Activated CD4-positive, alpha-beta memory T cell treated with anti-CD3 and anti-CD28 coated beads for 36 hours (primary cell): Measurements from ENCODE around the gene LIPA. TPM values are rescaled to one million over a fixed set of nuclear protein-coding genes. Genes with fewer than 3 reads are reported as not detected.
"Not testable (repeated sequence)": the region's sequence is repeated elsewhere in the genome, so short reads cannot be mapped to it uniquely, and the experiment has no call there.

Source experiments
- CTCF ChIA-PET: fragments of 350-600 bp; sonication (Branson Sonifier 250); formaldehyde crosslinking; loops from one replicate; lab custom pipeline; 2021; ENCODE audit warnings: antibody characterized with exemption, inconsistent platforms; lab: Charles Lee
- POLR2A ChIA-PET: fragments of 350-600 bp; sonication (Branson Sonifier 250); formaldehyde crosslinking; loops from one replicate; lab custom pipeline; 2021; ENCODE audit warnings: antibody characterized with exemption; lab: Charles Lee
- DNase-seq: peaks from one replicate; pipeline ENCODE4 v3.0.0-alpha.2; 2020
- H3K27ac Mint-ChIP-seq: one replicate; pipeline ENCODE4 v1.8.0; 2021; ENCODE audit warnings: mixed read lengths
- H3K27me3 Mint-ChIP-seq: one replicate; pipeline ENCODE4 v1.8.0; 2021; ENCODE audit warnings: mixed read lengths
- H3K36me3 Mint-ChIP-seq: one replicate; pipeline ENCODE4 v1.8.0; 2021; ENCODE audit warnings: mixed read lengths
- H3K4me1 Mint-ChIP-seq: one replicate; pipeline ENCODE4 v1.8.0; 2021; ENCODE audit warnings: low read depth, mixed read lengths
- H3K4me3 Mint-ChIP-seq: one replicate; pipeline ENCODE4 v1.8.0; 2021; ENCODE audit warnings: mild to moderate bottlenecking, mixed read lengths
- H3K9me3 Mint-ChIP-seq: one replicate; pipeline ENCODE4 v1.8.0; 2021; ENCODE audit warnings: mixed read lengths
- intact Hi-C: fragments of 100-400 bp; cut with micrococcal nuclease; formaldehyde crosslinking; loops from one replicate; pipeline ENCODE4 v1.15.1; 2023
- total RNA-seq, 2 experiments: library from RNA; stranded (reverse); gene quantifications; one replicate each; pipeline ENCODE4 v1.2.3, GENCODE V29; 2021

LIPA gene
- total RNA-seq, 2 experiments from 2014 or later = 22.7 to 23.8 TPM

- intact Hi-C loops = no loop called here
- H3K4me3 Mint-ChIP-seq = no peak overlapping the region
- POLR2A ChIA-PET = no interaction called here
- H3K9me3 Mint-ChIP-seq = no peaks in the 10 kb centered on the region
- no peaks in the 10 kb centered on the region for H3K27me3 Mint-ChIP-seq
- no peaks in the 10 kb centered on the region for H3K4me1 Mint-ChIP-seq
- no peak overlapping the region for H3K27ac Mint-ChIP-seq
- peaks cover 3% of the 10 kb centered on the region for H3K36me3 Mint-ChIP-seq
- CTCF ChIA-PET = no interaction called here
- no peak for DNase-seq
These were observed 15.3 kb upstream of the LIPA start for GRCh38 chr10:89266721-89267453.

- Mint-ChIP-seq H3K27ac (no peak overlapping the region), H3K4me3 (no peak overlapping the region), H3K4me1 (peaks cover 4% of the 10 kb centered on the region), H3K36me3 (peaks cover 3% of the 10 kb centered on the region), H3K27me3 (no peaks in the 10 kb centered on the region), H3K9me3 (no peaks in the 10 kb centered on the region)
- POLR2A ChIA-PET = no interaction called here
- DNase-seq = no peak
- intact Hi-C loops = no loop called here
- CTCF ChIA-PET = no interaction called here
These were observed 12.0 kb upstream of the LIPA start for GRCh38 chr10:89263531-89263930.

- Mint-ChIP-seq H3K9me3 (no peaks in the 10 kb centered on the region), H3K36me3 (peaks cover 3% of the 10 kb centered on the region), H3K27me3 (no peaks in the 10 kb centered on the region), H3K4me1 (peaks cover 4% of the 10 kb centered on the region), H3K4me3 (no peak overlapping the region), H3K27ac (no peak overlapping the region)
- DNase-seq = no peak
- ChIA-PET CTCF (no interaction called here), POLR2A (no interaction called here)
- intact Hi-C loops = no loop called here
These were observed 11.5 kb upstream of the LIPA start for GRCh38 chr10:89263091-89263490.

- Mint-ChIP-seq H3K4me1 (peaks cover 4% of the 10 kb centered on the region), H3K27me3 (peaks cover 3% of the 10 kb centered on the region), H3K4me3 (no peak overlapping the region), H3K27ac (no peak overlapping the region), H3K9me3 (no peaks in the 10 kb centered on the region), H3K36me3 (peaks cover 3% of the 10 kb centered on the region)
- intact Hi-C loops = no loop called here
- ChIA-PET CTCF (interaction anchor here (0.5 to 1.3 kb wide), 5 partner anchors 20 to 190 kb away, joined by 3 to 5 read pairs (median 3); partner anchors contain the start of gene IFIT1), POLR2A (no interaction called here)
- DNase-seq = no peak
These were observed 10.8 kb upstream of the LIPA start for GRCh38 chr10:89262086-89263051.

GRCh38 chr10:89258881-89259280, 7.3 kb upstream of the LIPA start:
- DNase-seq = no peak
- H3K36me3 Mint-ChIP-seq = peaks cover 10% of the 10 kb centered on the region
- intact Hi-C loops = loop anchor here (10.0 kb wide), 1 partner anchor 1616 kb away; the partner anchor contains the start of gene RPP30
- H3K27ac Mint-ChIP-seq = no peak overlapping the region
- H3K4me3 Mint-ChIP-seq = no peak overlapping the region
- H3K9me3 Mint-ChIP-seq = peaks cover 14% of the 10 kb centered on the region
- POLR2A ChIA-PET = no interaction called here
- peaks cover 6% of the 10 kb centered on the region for H3K27me3 Mint-ChIP-seq
- peaks cover 11% of the 10 kb centered on the region for H3K4me1 Mint-ChIP-seq
- CTCF ChIA-PET = interaction anchor here (0.9 to 1.6 kb wide), 4 partner anchors 12 to 161 kb away, joined by 3 to 6 read pairs (median 4); partner anchors contain the start of gene IFIT5

GRCh38 chr10:89257581-89257980, 6.0 kb upstream of the LIPA start:
- POLR2A ChIA-PET = no interaction called here
- CTCF ChIA-PET = interaction anchor here (0.9 to 1.2 kb wide), 3 partner anchors 11 to 132 kb away, joined by 3 read pairs; no protein-coding TSS in a partner anchor
- no peak for DNase-seq
- Mint-ChIP-seq H3K4me3 (no peak overlapping the region), H3K4me1 (peaks cover 11% of the 10 kb centered on the region), H3K9me3 (peaks cover 21% of the 10 kb centered on the region), H3K27me3 (peaks cover 6% of the 10 kb centered on the region), H3K27ac (no peak overlapping the region), H3K36me3 (peaks cover 10% of the 10 kb centered on the region)
- intact Hi-C loops = loop anchor here (10.0 kb wide), 1 partner anchor 1617 kb away; the partner anchor contains the start of gene RPP30

- intact Hi-C loops = loop anchor here (10.0 kb wide), 1 partner anchor 1618 kb away; the partner anchor contains the start of gene RPP30
- CTCF ChIA-PET = interaction anchor here (1.0 to 1.2 kb wide), 2 partner anchors 10 to 133 kb away, joined by 3 read pairs; no protein-coding TSS in a partner anchor
- Mint-ChIP-seq H3K36me3 (peaks cover 10% of the 10 kb centered on the region), H3K27ac (no peak overlapping the region), H3K4me1 (peaks cover 13% of the 10 kb centered on the region), H3K9me3 (peaks cover 21% of the 10 kb centered on the region), H3K27me3 (peaks cover 6% of the 10 kb centered on the region), H3K4me3 (no peak overlapping the region)
- DNase-seq = no peak
- POLR2A ChIA-PET = no interaction called here
These were observed 5.4 kb upstream of the LIPA start for GRCh38 chr10:89256962-89257361.

- Mint-ChIP-seq H3K4me3 (no peak overlapping the region), H3K27ac (no peak overlapping the region), H3K27me3 (peaks cover 6% of the 10 kb centered on the region), H3K4me1 (peaks cover 13% of the 10 kb centered on the region), H3K36me3 (peaks cover 10% of the 10 kb centered on the region), H3K9me3 (peaks cover 21% of the 10 kb centered on the region)
- no peak for DNase-seq
- intact Hi-C loops = loop anchor here (10.0 kb wide), 1 partner anchor 1618 kb away; the partner anchor contains the start of gene RPP30
- ChIA-PET POLR2A (no interaction called here), CTCF (no interaction called here)
These were observed 4.8 kb upstream of the LIPA start for GRCh38 chr10:89256340-89256739.

GRCh38 chr10:89255793-89256192, 4.2 kb upstream of the LIPA start:
- Mint-ChIP-seq H3K27me3 (peaks cover 6% of the 10 kb centered on the region), H3K9me3 (peaks cover 21% of the 10 kb centered on the region), H3K4me3 (no peak overlapping the region), H3K27ac (no peak overlapping the region), H3K36me3 (peaks cover 10% of the 10 kb centered on the region), H3K4me1 (peaks cover 18% of the 10 kb centered on the region)
- DNase-seq = no peak
- ChIA-PET POLR2A (no interaction called here), CTCF (no interaction called here)
- intact Hi-C loops = loop anchor here (10.0 kb wide), 1 partner anchor 1619 kb away; the partner anchor contains the start of gene RPP30

- DNase-seq, H3K27ac Mint-ChIP-seq, POLR2A ChIA-PET, H3K27me3 Mint-ChIP-seq, CTCF ChIA-PET, H3K4me3 Mint-ChIP-seq: not testable (repeated sequence)
- intact Hi-C loops = loop anchor here (10.0 kb wide), 1 partner anchor 1620 kb away; the partner anchor contains the start of gene RPP30
- peaks cover 21% of the 10 kb centered on the region for H3K9me3 Mint-ChIP-seq
- H3K36me3 Mint-ChIP-seq = peaks cover 10% of the 10 kb centered on the region
- H3K4me1 Mint-ChIP-seq = peaks cover 19% of the 10 kb centered on the region
These were observed 3.6 kb upstream of the LIPA start for GRCh38 chr10:89255091-89255579.

- Mint-ChIP-seq H3K36me3 (peaks cover 10% of the 10 kb centered on the region), H3K9me3 (peaks cover 21% of the 10 kb centered on the region), H3K4me3 (no peak overlapping the region), H3K27ac (no peak overlapping the region), H3K4me1 (peaks cover 30% of the 10 kb centered on the region), H3K27me3 (peaks cover 2% of the 10 kb centered on the region)
- ChIA-PET POLR2A (interaction anchor here (0.9 kb wide), 1 partner anchor 161 kb away, joined by 3 read pairs; no protein-coding TSS in a partner anchor), CTCF (interaction anchor here (0.8 to 2.5 kb wide), 6 partner anchors 21 to 418 kb away, joined by 3 to 18 read pairs (median 6); no protein-coding TSS in a partner anchor)
- intact Hi-C loops = loop anchor here (2.0 to 10.0 kb wide), 3 partner anchors 393 to 1623 kb away; partner anchors contain the start of genes KLLN, PANK1, PTEN and RPP30
- no peak for DNase-seq
These were observed 630 bp upstream of the LIPA start for GRCh38 chr10:89252225-89252585.
